GM18519 (cell line): ENCODE results near the gene GRM5.
A peak's percentile ranks its signal among the peaks of the same experiment; 100 is the strongest.
"Not testable (repeated sequence)": the region's sequence is repeated elsewhere in the genome, so short reads cannot be mapped to it uniquely, and the experiment has no call there.

Experiments used
- ATAC-seq: cut with Tn5 transposase; IDR thresholded peaks from one replicate; pipeline ENCODE4 v1.9.1; 2021; ENCODE audit warnings: mild to moderate bottlenecking, moderate library complexity; ENCODE audit not compliant: unreplicated experiment, low FRiP score

The GRM5 gene

GRCh38 chr11:89065651-89066201, at the start of gene GRM5:
GRM5 (minus strand) TSS chr11:89065982; CDS start chr11:89047872, 18,110 bp downstream.
- not testable (repeated sequence) for ATAC-seq

GRCh38 chr11:89097956-89098355, 32.2 kb upstream of the GRM5 start:
- ATAC-seq: peak; percentile 85

GRCh38 chr11:89093806-89094205, 28.0 kb upstream of the GRM5 start:
- not testable (repeated sequence) for ATAC-seq

- not testable (repeated sequence) for ATAC-seq
Observed at GRCh38 chr11:89084951-89085350, 19.2 kb upstream of the GRM5 start.

- ATAC-seq: not testable (repeated sequence)
Observed at GRCh38 chr11:89070911-89071310, 5.1 kb upstream of the GRM5 start.

- no peak for ATAC-seq
Observed at GRCh38 chr11:89067264-89067663, 1.5 kb upstream of the GRM5 start.

- no peak for ATAC-seq
Observed at GRCh38 chr11:89065066-89065465, 716 bp downstream of the GRM5 start.

GRCh38 chr11:89063481-89063951, 2.3 kb downstream of the GRM5 start:
- ATAC-seq: not testable (repeated sequence)

GRCh38 chr11:89062771-89063298, 2.9 kb downstream of the GRM5 start:
- not testable (repeated sequence) for ATAC-seq

GRCh38 chr11:89061839-89062238, 3.9 kb downstream of the GRM5 start:
- ATAC-seq: not testable (repeated sequence)

GRCh38 chr11:89057406-89057805, 8.4 kb downstream of the GRM5 start:
- ATAC-seq: not testable (repeated sequence)

- no peak for ATAC-seq
Observed at GRCh38 chr11:89052220-89052619, 13.6 kb downstream of the GRM5 start.

GRCh38 chr11:89047159-89047558, 18.6 kb downstream of the GRM5 start:
- not testable (repeated sequence) for ATAC-seq

- not testable (repeated sequence) for ATAC-seq
Observed at GRCh38 chr11:89043861-89044588, 21.8 kb downstream of the GRM5 start.

GRCh38 chr11:89029671-89030070, 36.1 kb downstream of the GRM5 start:
- ATAC-seq: not testable (repeated sequence)

GRCh38 chr11:89021339-89021738, 44.4 kb downstream of the GRM5 start:
- no peak for ATAC-seq

GRCh38 chr11:89019827-89020547, 45.8 kb downstream of the GRM5 start:
- not testable (repeated sequence) for ATAC-seq

- no peak for ATAC-seq
Observed at GRCh38 chr11:89016214-89016613, 49.6 kb downstream of the GRM5 start.

- no peak for ATAC-seq
Observed at GRCh38 chr11:89015614-89016013, 50.2 kb downstream of the GRM5 start.

- ATAC-seq: not testable (repeated sequence)
Observed at GRCh38 chr11:89000852-89001251, 64.9 kb downstream of the GRM5 start.

- ATAC-seq: no peak
Observed at GRCh38 chr11:88979641-88980040, 86.1 kb downstream of the GRM5 start.
